HG03439 (cell line): ENCODE data around the gene MB.

Source experiments
- ATAC-seq: cut with Tn5 transposase; IDR thresholded peaks from one replicate; pipeline ENCODE4 v1.9.1; 2021; ENCODE audit warnings: mild to moderate bottlenecking, moderate library complexity; ENCODE audit not compliant: unreplicated experiment

MB gene

DNA sequence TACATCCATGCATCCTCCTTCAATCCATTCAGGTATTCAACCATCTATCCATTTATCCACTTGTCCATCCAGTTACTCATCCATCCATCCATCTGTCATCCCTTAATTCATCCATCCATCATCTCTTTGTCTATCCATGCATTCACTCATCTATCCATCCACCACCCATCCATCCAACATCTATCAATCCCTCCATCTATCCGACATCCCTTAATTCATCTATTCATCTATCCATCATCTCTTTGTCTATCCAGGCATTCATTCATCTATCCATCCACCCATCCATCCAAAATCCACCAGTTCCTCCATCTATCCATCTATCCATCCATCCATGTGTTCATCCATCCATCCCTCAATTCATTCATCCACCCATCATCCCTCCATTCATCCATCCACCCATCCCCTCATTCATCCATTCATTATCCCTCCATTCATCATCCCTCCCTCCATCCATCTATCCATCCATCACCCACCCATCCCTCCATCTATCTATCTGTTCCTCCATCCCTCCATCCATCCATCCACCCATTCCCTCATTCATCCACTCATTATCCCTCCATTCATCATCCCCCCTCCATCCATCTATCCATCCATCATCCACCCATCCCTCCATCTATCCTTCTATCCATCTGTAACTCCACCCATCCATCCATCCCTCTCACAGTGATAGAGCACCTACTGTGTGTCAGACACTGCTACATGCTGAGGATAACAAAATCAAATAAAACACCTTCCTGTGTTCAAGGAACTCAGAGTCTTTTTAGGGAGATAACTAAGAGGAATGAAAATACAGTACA is 1.5 kb upstream of the MB start:
- no peak for ATAC-seq

DNA sequence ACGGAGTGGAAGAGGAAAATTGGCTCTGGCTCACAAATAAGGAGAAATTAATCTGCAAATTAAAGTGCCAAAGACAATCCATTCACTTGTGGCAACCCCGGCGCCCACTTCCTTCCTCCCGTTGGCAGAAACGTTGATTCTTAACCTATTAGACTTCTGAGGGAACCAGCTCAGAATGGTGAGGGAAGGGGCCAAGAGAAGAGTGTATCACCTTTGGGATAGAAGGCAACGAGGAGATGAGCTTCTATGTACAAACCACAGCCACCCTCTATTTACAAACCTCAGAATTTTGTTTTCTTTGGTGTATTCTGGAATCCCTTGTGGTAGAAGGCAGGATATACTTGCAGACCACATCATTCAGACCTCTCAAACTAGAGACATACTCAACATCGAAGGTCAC is 1.1 kb downstream of the MB start:
- no peak for ATAC-seq

- no peak for ATAC-seq
These were observed 2.0 kb downstream of the MB start for GRCh38 chr22:35615156-35615555.

GRCh38 chr22:35614404-35614803 is 2.7 kb downstream of the MB start:
- ATAC-seq: no peak

DNA sequence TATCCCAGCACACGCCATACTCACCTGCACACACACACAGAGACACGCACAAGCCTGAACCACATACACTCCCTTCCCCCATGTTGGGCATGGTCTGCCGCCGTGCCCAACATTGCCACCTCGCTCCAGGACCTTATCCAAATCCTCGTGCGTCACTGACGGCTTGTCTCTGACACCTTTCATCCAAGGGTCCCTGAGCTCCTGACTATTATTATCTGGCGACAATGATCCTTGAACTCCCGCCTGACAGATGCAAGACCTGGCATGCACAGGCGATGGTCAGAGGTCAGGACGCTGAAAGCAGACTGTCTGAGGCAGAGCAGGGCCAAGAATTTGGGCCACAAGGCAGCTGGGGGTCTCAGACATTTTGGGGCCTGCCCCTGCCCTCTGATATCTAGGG is 4.2 kb downstream of the MB start:
- ATAC-seq: no peak

DNA sequence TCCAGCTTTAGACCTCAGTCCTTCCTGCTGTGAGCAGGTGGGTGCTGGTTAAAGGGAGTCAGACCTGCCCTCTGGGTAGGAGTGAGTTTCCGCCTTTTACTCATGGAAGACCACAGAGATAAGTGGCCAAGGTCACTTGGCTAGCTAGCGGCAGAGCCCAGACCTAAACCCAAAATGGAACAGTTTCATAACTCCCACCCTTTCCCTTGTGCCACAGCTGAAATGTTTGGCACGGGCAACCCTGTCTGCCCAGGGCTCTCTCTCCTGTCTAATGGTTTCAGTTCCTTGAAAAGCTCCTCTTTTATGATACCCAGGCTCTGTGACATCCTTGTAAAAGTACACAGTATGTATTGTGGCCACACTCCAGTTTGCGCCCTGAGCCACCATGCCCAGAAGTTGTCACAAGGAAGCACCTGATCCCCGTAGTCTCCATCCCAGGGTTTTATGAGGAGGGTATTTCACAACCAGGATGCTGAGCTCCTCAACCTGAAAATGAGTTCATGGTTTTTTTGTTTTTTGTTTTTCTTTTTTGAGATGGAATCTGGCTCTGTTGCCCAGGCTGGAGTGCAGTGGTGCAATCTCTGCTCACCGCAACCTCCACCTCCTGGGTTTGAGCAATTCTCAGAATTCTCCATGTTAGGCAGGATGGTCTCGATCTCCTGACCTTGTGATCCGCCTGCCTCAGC is 5.1 kb downstream of the MB start:
- no peak for ATAC-seq

DNA sequence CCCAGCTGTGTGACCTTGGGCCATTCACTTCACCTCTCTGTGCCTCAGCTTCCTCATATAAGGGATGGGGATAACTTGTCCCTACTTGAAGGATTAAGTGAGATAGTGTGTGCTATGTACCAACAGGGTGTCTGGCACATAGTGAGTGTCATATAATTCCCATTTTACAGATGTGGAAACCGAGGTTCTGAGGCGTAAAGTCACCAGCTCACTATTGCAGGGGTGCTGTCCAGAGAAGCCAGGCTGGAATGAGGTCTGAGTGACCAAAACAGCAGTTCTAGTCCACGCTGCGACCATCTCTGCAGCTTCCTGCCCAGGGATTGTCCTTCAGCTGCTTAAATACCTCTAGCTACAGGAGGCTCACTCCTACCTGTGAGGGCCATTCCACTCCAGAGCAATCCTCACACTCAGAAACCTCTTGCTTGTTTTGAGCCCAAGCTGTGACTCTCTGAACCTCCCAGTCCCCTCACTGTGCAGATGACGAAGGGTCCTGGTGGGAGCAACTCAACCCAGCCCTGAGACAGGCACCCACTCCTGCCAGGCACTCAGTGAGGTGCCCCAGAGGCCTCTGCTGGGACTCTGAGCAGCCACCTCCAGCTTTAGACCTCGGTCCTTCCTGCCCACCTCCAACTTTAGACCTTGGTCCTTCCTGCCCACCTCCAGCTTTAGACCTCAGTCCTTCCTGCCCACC is 5.8 kb downstream of the MB start:
- ATAC-seq: no peak

DNA sequence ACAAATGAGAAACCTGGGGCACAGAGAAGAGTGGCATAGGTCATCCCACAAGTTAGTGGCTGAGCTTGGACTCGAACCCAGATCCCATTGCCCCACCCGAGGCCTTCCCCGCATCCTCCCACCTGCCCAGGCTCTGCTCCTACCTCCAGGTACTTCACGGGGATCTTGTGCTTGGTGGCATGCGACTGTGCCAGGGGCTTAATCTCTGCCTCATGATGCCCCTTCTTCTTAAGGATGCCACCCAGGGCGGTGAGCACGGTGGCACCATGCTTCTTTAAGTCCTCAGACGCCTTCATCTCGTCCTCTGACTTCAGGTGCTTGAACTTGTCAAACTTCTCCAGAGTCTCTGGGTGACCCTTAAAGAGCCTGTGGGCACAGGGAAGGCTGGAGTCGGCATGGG is 6.4 kb downstream of the MB start:
- no peak for ATAC-seq

- ATAC-seq: no peak
These were observed 7.4 kb downstream of the MB start for GRCh38 chr22:35609761-35610160.

- ATAC-seq: no peak
These were observed 7.9 kb downstream of the MB start for GRCh38 chr22:35609261-35609660.

DNA sequence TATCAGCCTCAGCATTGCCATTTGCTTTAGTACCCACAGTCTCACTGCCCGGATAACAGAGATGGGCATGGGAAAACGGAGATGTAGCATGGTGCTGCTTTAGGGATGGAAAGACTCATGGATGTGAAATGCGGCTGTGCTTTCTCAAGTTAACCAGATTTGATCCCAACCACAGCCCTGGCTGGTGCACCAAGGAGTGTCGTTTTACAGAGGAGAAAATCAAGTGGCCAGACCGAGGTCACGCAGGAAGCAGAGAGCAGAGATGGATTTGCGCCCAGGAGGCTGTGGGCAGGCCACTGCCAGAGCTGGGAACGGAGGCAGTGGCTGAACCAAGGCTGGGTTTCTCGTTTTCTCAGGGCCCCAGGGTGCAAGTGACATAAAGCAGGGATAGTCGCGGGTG is 9.0 kb downstream of the MB start:
- ATAC-seq: no peak

- no peak for ATAC-seq
These were observed 10.2 kb downstream of the MB start for GRCh38 chr22:35606916-35607315.

GRCh38 chr22:35605851-35606481 is 11.2 kb downstream of the MB start:
- ATAC-seq: no peak

DNA sequence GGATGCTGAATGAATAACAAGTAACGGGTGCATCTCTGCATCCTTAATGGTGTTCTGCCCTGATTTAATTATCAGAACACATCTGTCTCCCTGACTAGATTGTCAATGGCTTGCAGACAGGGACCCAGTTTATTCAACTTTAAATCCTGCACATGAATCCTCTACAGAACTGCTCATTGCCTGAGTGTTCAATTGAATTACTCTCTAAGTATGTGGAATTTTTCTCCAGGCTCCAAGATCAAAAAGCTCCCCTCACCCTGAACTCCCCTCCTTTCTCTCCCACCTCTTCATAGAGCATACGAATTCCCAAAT is 11.8 kb downstream of the MB start:
- no peak for ATAC-seq

- no peak for ATAC-seq
These were observed 12.3 kb downstream of the MB start for GRCh38 chr22:35604621-35605368.

DNA sequence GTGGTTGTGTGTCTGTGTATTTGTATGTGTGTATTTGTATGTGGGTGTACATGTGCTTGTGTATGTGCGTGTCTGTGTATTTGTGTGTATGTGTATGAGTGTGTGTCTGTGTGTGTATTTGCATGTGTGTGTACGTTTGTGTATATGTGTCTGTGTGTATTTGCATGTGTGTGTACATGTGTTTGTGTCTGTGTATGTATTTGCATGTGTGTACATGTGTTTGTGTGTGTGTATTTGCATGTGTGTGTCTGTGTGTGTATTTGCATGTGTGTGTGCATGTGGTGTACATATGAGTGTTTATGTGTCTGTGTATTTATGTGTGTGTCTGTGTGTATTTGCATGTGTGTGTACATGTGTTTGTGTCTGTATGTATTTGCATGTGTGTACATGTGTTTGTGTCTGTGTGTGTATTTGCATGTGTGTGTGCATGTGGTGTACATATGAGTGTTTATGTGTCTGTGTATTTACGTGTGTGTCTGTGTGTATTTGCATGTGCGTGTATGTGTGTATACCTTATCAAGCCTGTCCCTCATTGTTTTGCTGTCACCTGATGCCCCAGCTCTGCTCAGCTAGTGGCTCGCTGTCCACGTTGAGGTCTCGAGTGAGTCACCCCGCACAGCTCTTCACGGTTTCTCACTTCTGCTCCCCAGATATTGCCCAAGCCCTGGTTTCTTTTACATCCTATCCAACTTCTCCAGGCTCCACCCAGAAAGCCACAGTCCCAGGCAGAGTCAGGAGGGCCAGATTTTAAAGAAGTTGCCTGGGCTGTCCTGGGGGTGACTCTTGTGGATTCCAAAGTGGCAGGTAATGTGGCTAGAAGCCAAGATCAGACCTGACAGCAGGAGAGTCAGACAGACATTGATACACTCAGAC is 15.2 kb downstream of the MB start:
- ATAC-seq: no peak

- no peak for ATAC-seq
These were observed 16.0 kb downstream of the MB start for GRCh38 chr22:35601013-35601580.

DNA sequence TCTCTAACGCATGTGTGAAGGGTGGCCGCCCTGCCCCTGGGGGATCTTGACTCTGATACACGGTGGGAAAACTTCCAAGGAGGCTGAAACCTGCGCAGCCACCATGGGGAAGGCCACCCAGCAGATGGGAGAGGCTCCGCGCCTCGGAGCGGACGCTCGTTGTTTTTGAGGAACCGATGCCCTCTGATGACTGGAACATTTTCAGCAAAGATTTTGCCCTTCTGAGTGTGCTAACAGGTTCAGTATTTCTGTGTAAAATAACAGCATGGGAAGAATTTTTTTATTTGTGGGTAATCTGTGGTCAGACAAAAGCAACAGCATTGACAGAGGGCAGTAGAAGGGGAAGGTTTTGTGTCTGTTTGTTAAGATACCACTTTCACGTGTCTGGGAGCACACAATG is 16.7 kb downstream of the MB start:
- ATAC-seq: no peak

GRCh38 chr22:35599364-35599763 is 17.8 kb downstream of the MB start:
- ATAC-seq: no peak

DNA sequence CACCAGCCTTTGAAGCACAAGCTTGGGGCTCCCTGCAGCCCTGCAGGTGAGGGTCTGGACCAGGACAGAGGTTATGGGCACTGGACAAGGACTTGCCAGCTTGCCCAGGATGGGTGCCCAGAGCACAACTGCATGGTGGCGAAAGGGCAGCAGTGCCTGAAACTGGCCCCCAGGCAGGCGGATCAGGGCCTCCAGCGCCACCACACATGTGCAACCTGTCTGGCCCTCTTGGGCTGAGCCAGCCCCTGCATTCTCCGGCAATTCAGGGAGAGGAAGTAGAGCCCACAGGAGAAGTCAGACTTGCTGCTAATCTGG is 18.8 kb downstream of the MB start:
- no peak for ATAC-seq
